IMR-90 (cell line): ENCODE results near the gene ROBO1.

Experiments
- CEBPB ChIP-seq: IDR thresholded peaks from 2 replicates; pipeline ENCODE4 v1.6.1; 2012; ENCODE audit warnings: low read depth, low read length, improper control_type of control experiment
- MAFK ChIP-seq: IDR thresholded peaks from 2 replicates; pipeline ENCODE4 v1.6.1; 2012; ENCODE audit warnings: low read depth, low read length, improper control_type of control experiment
- MXI1 ChIP-seq: IDR thresholded peaks from 2 replicates; pipeline ENCODE4 v1.6.1; 2012; ENCODE audit warnings: low read depth, mild to moderate bottlenecking, low read length, moderate library complexity, borderline replicate concordance
- POLR2A ChIP-seq: IDR thresholded peaks from 2 replicates; pipeline ENCODE4 v1.6.1; 2012; ENCODE audit warnings: mild to moderate bottlenecking, low read depth, low read length
- SMC3 ChIP-seq: fragments of 150-350 bp; IDR thresholded peaks from 2 replicates; pipeline ENCODE4 v1.6.1; 2016; ENCODE audit warnings: low read depth, mild to moderate bottlenecking, antibody characterized with exemption, low read length, moderate library complexity
- TF ChIP-seq, protein P1 (sequence below): conservative IDR thresholded peaks from 2 replicates; pipeline ENCODE4 v1.5.1; 2012; ENCODE audit warnings: mild to moderate bottlenecking, low read depth, low read length, improper control_type of control experiment

DNA sequence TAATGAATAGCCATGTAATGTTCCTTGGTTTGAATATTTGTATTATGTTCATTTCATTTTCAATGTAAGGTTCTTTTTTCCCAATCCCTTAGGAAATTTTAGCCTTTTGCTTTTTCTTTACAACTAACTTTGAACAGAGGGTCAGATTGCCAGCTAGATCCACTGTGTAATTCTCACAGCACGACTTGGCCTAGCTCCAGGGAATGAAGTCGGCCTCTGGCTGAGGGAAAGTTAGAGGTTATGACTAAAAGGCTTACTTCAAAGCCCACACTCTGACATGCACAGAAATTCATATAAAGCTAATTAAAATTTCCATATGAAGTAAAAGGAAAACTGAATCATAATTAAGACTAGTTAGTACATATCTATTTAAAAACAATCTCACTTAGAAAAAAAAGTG, 38.7 kb downstream of the ROBO1 start:
- TF ChIP-seq POLR2A (no peak), MAFK (no peak), CEBPB (no peak), MXI1 (no peak), SMC3 (no peak)
- TF ChIP-seq, protein P1, sequence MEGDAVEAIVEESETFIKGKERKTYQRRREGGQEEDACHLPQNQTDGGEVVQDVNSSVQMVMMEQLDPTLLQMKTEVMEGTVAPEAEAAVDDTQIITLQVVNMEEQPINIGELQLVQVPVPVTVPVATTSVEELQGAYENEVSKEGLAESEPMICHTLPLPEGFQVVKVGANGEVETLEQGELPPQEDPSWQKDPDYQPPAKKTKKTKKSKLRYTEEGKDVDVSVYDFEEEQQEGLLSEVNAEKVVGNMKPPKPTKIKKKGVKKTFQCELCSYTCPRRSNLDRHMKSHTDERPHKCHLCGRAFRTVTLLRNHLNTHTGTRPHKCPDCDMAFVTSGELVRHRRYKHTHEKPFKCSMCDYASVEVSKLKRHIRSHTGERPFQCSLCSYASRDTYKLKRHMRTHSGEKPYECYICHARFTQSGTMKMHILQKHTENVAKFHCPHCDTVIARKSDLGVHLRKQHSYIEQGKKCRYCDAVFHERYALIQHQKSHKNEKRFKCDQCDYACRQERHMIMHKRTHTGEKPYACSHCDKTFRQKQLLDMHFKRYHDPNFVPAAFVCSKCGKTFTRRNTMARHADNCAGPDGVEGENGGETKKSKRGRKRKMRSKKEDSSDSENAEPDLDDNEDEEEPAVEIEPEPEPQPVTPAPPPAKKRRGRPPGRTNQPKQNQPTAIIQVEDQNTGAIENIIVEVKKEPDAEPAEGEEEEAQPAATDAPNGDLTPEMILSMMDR, result no peak
